Psoas muscle (tissue), 8 donors: ENCODE data around the gene NFKB1. TPM values are rescaled to one million over a fixed set of nuclear protein-coding genes. Genes with fewer than 3 reads are reported as not detected.

ENCODE experiments used
- ATAC-seq, 4 donors: fragments of 200-7000 bp; cut with Tn5 transposase; one replicate each; pipeline ENCODE4 v1.9.1; 2020; ENCODE audit warnings: moderate library complexity in 3 of 4, mild to moderate bottlenecking in 2 of 4
- DNase-seq, 2 donors: peaks; one replicate each; pipeline ENCODE4 v3.0.0-alpha.2; 2020
- H3K27ac ChIP-seq: fragments of 200-600 bp; one replicate; pipeline ENCODE4 v1.8.0; 2022
- H3K27me3 ChIP-seq, 3 donors: fragments of 200-600 bp in 1 of 3; one replicate each; pipeline versions ENCODE4 v1.6.1 to v1.8.0; 2013 to 2022; ENCODE audit warnings: low read length in 2 of 3, mild to moderate bottlenecking in 2 of 3, moderate library complexity in 1 of 3; ENCODE audit not compliant: insufficient read depth in 3 of 3
- H3K36me3 ChIP-seq, 2 donors: fragments of 200-600 bp in 1 of 2; one replicate each; pipeline versions ENCODE4 v1.6.1 to v1.8.0; 2013 to 2022; ENCODE audit warnings: low read depth in 1 of 2, mild to moderate bottlenecking in 1 of 2, moderate library complexity in 1 of 2; ENCODE audit not compliant: insufficient read depth in 1 of 2
- H3K4me1 ChIP-seq: fragments of 200-600 bp; one replicate; pipeline ENCODE4 v1.8.0; 2022
- H3K4me3 ChIP-seq: fragments of 200-600 bp; one replicate; pipeline ENCODE4 v1.8.0; 2022; ENCODE audit warnings: mild to moderate bottlenecking
- H3K9me3 ChIP-seq: fragments of 200-600 bp; one replicate; pipeline ENCODE4 v1.8.0; 2022
- CTCF ChIP-seq: fragments of 200-600 bp; IDR thresholded peaks from one replicate; pipeline ENCODE4 v1.8.0; 2022; ENCODE audit warnings: antibody characterized with exemption
- WGBS, 3 donors: extraction: QIAGEN DNeasy Blood & Tissue Kit; methylation state at CpG; one replicate each; pipeline versions ENCODE4 v1.1.6 to v1.1.7; 2013; 5-methylcytosine and 5-hydroxymethylcytosine counted together
- intact Hi-C, 2 donors: fragments of 100-400 bp; cut with DNase I; formaldehyde crosslinking; loops; one replicate each; pipeline versions ENCODE4 v1.11.0 to v1.14.2; 2022
- polyA plus RNA-seq, 3 donors: library from polyadenylated mRNA; stranded (reverse); fragments of 200-250 nt; gene quantifications; one replicate each; pipeline ENCODE4 v1.2.3, GENCODE V29; 2013
- total RNA-seq, 4 donors: library from RNA; stranded (reverse); fragmentation: NEBNext Ultra II Directional in 2 of 4; extraction: Animal tissue kit (Norgen Biotek cat#: 25700) in 2 of 4; gene quantifications; one replicate each; pipeline versions ENCODE4 v1.2.1 to v1.2.4, GENCODE V29; 2021 to 2023
- donor health status: healthy with polysubstance abuse.
- donor health status: DM: no; HTN: no; CAD: no; lungs with moderate emphysema.
- donor health status: Bipolar disorder and iron deficiency.
- donor health status: healthy.
- donor health status: DM: yes; HTN: yes; CAD: no.
- donor health status: DM: no; HTN: no; CAD: no.
- donor health status: DM: no; HTN: no; CAD: no.
- donor health status: DM: yes; HTN: yes; CAD: no.

Gene NFKB1
- total and polyA plus RNA-seq, 7 donors, result 11.7 to 47.5 (median 20.1) TPM

GRCh38 chr4:102574317-102574716, 73.2 kb downstream of the NFKB1 start:
- TF ChIP-seq CTCF, result no peak
- intact Hi-C loops, result no loop called here
- no peak overlapping the region for H3K4me3 ChIP-seq
- peaks cover 2 to 27% of the 10 kb centered on the region in 2 donors for H3K36me3 ChIP-seq
- H3K27me3 ChIP-seq, result no peaks in the 10 kb centered on the region
- ATAC-seq (no peak), DNase-seq (no peak)
- H3K9me3 ChIP-seq, result no peaks in the 10 kb centered on the region
- 69 to 78% (median 74%) methylated on average over 2 of the region's 2 CpGs for whole genome bisulfite sequencing, 3 donors
- H3K4me1 ChIP-seq, result no peaks in the 10 kb centered on the region
- no peak overlapping the region for H3K27ac ChIP-seq

GRCh38 chr4:102575369-102576129, 74.4 kb downstream of the NFKB1 start:
- peaks cover 2 to 39% of the 10 kb centered on the region in 2 donors for H3K36me3 ChIP-seq
- no peak overlapping the region for H3K4me3 ChIP-seq
- ATAC-seq (no peak), DNase-seq (no peak)
- H3K27me3 ChIP-seq, result no peaks in the 10 kb centered on the region
- 86 to 95% (median 90%) methylated on average over 6 of the region's 6 CpGs for WGBS, 3 donors
- no peaks in the 10 kb centered on the region for H3K9me3 ChIP-seq
- no peak overlapping the region for H3K27ac ChIP-seq
- no peak for TF ChIP-seq CTCF
- H3K4me1 ChIP-seq, result no peaks in the 10 kb centered on the region
- intact Hi-C loops, result no loop called here

- 89 to 91% (median 90%) methylated on average over 3 of the region's 3 CpGs for WGBS, 3 donors
- H3K4me3 ChIP-seq, result no peak overlapping the region
- H3K27ac ChIP-seq, result no peak overlapping the region
- no peaks in the 10 kb centered on the region for H3K27me3 ChIP-seq
- no peak for TF ChIP-seq CTCF
- peaks cover 5 to 66% of the 10 kb centered on the region in 2 donors for H3K36me3 ChIP-seq
- no peaks in the 10 kb centered on the region for H3K9me3 ChIP-seq
- no peaks in the 10 kb centered on the region for H3K4me1 ChIP-seq
- ATAC-seq (no peak), DNase-seq (no peak)
- intact Hi-C loops, result no loop called here
These were observed 77.1 kb downstream of the NFKB1 start for GRCh38 chr4:102578270-102578669.

- Histone ChIP-seq H3K36me3 (peaks cover 5 to 72% of the 10 kb centered on the region in 2 donors), H3K27ac (no peak overlapping the region), H3K4me3 (no peak overlapping the region), H3K27me3 (no peaks in the 10 kb centered on the region), H3K4me1 (no peaks in the 10 kb centered on the region), H3K9me3 (no peaks in the 10 kb centered on the region)
- intact Hi-C loops, result no loop called here
- WGBS, 3 donors, result 76 to 83% (median 78%) methylated on average over 8 of the region's 8 CpGs
- ATAC-seq (no peak), DNase-seq (no peak)
- TF ChIP-seq CTCF, result no peak
These were observed 77.7 kb downstream of the NFKB1 start for GRCh38 chr4:102578819-102579218.
